ENCODE data around the gene B3GALNT2.

Gene B3GALNT2

DNA sequence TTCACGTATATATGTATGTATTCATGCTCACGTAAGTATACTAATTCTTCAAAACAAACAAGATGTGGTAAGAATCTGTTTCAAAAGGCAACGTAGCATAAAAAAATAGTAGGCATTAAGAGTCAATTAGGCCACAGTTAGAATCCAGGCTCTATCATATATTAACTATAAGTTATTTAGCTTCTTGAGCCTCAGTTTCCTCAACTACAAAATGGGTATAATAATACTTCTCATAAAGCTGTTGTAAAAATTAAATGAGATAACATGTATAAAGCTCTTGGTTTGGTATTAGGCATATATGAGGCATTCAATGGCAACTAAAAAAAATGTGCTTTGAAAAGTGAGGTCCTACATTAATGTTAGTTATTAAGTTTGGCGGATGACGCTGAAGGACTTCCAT, 9.2 kb downstream of the B3GALNT2 start:
- H3K27me3 ChIP-seq (ENCODE audit: insufficient read depth, low read length, poor library complexity, severe bottlenecking): no peaks in the 10 kb centered on the region
- no peak overlapping the region for H2AFZ ChIP-seq (ENCODE audit: low read length)
- peaks cover 21% of the 10 kb centered on the region for H3K36me3 ChIP-seq (ENCODE audit: insufficient read depth, low read length)
- H3K9me3 ChIP-seq (ENCODE audit: insufficient read depth, low read depth, low read length): no peaks in the 10 kb centered on the region
- H3K9ac ChIP-seq (ENCODE audit: low read depth, low read length, poor library complexity, severe bottlenecking): no peak overlapping the region
- peaks cover 3% of the 10 kb centered on the region for H4K20me1 ChIP-seq (ENCODE audit: insufficient read depth, low read length, poor library complexity, severe bottlenecking)
- no peak for TF ChIP-seq CTCF (conservative IDR thresholded peaks at IDR 0.05; ENCODE audit: low read length)
- TF ChIP-seq EZH2phosphoT487 (IDR thresholded peaks at IDR 0.05; ENCODE audit: borderline replicate concordance): no peak
- H3K4me3 ChIP-seq (ENCODE audit: low read length, poor library complexity, severe bottlenecking): no peak overlapping the region
- no peaks in the 10 kb centered on the region for H3F3A ChIP-seq (ENCODE audit: low read depth)
- H3K9me2 ChIP-seq (replicated peaks; ENCODE audit: low read depth, low read length): no peaks in the 10 kb centered on the region
- peaks cover 33% of the 10 kb centered on the region; the same call in 1 of the 2 replicates for H3K79me2 ChIP-seq (ENCODE audit: insufficient read depth, low read length)
- peaks cover 28% of the 10 kb centered on the region for H3K4me1 ChIP-seq (ENCODE audit: insufficient read depth, low read length, poor library complexity, severe bottlenecking)
- no peak overlapping the region for H3K4me2 ChIP-seq (ENCODE audit: low read depth, low read length, poor library complexity, severe bottlenecking)

GRCh38 chr1:235494531-235494930, 9.7 kb downstream of the B3GALNT2 start:
- no peak for TF ChIP-seq CTCF (conservative IDR thresholded peaks at IDR 0.05; ENCODE audit: low read length)
- TF ChIP-seq EZH2phosphoT487 (IDR thresholded peaks at IDR 0.05; ENCODE audit: borderline replicate concordance): no peak
- H3K4me1 ChIP-seq (ENCODE audit: insufficient read depth, low read length, poor library complexity, severe bottlenecking): peaks cover 26% of the 10 kb centered on the region
- no peaks in the 10 kb centered on the region for H3K27me3 ChIP-seq (ENCODE audit: insufficient read depth, low read length, poor library complexity, severe bottlenecking)
- H3K79me2 ChIP-seq (ENCODE audit: insufficient read depth, low read length): peaks cover 28% of the 10 kb centered on the region; the same call in 1 of the 2 replicates
- peaks cover 3% of the 10 kb centered on the region for H4K20me1 ChIP-seq (ENCODE audit: insufficient read depth, low read length, poor library complexity, severe bottlenecking)
- H2AFZ ChIP-seq (ENCODE audit: low read length): no peak overlapping the region
- peaks cover 21% of the 10 kb centered on the region for H3K36me3 ChIP-seq (ENCODE audit: insufficient read depth, low read length)
- H3K9me3 ChIP-seq (ENCODE audit: insufficient read depth, low read depth, low read length): no peaks in the 10 kb centered on the region
- H3K4me2 ChIP-seq (ENCODE audit: low read depth, low read length, poor library complexity, severe bottlenecking): no peak overlapping the region
- no peaks in the 10 kb centered on the region for H3F3A ChIP-seq (ENCODE audit: low read depth)
- no peaks in the 10 kb centered on the region for H3K9me2 ChIP-seq (replicated peaks; ENCODE audit: low read depth, low read length)
- no peak overlapping the region for H3K9ac ChIP-seq (ENCODE audit: low read depth, low read length, poor library complexity, severe bottlenecking)
- no peak overlapping the region for H3K4me3 ChIP-seq (ENCODE audit: low read length, poor library complexity, severe bottlenecking)

DNA sequence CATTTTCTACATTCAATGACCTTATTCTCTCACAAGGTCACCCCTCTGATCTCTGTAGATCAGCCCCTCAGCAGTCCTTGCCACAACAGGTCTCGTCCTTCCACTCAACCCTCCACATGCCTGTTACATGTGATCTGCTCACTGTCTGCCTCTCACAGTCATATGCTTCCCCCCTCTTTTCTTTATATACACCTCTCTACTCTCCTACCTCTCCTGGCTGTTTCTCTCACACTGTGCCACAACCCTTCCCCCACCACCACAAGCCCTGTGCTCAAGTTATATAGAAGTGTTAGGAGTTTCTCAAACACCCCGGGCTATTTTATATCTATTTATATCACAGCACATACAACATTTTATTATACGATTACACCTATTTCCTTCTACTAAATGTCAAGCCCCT, 12.6 kb downstream of the B3GALNT2 start:
- Histone ChIP-seq H3K79me2 (ENCODE audit: insufficient read depth, low read length) (peaks cover 3% of the 10 kb centered on the region; the same call in 1 of the 2 replicates), H3K4me3 (ENCODE audit: low read length, poor library complexity, severe bottlenecking) (no peak overlapping the region), H3K27me3 (ENCODE audit: insufficient read depth, low read length, poor library complexity, severe bottlenecking) (no peaks in the 10 kb centered on the region), H4K20me1 (ENCODE audit: insufficient read depth, low read length, poor library complexity, severe bottlenecking) (no peaks in the 10 kb centered on the region), H3K4me2 (ENCODE audit: low read depth, low read length, poor library complexity, severe bottlenecking) (peak overlapping the region; percentile 3), H3K9ac (ENCODE audit: low read depth, low read length, poor library complexity, severe bottlenecking) (no peak overlapping the region), H3K4me1 (ENCODE audit: insufficient read depth, low read length, poor library complexity, severe bottlenecking) (peaks cover 30% of the 10 kb centered on the region), H3K9me2 (replicated peaks; ENCODE audit: low read depth, low read length) (no peaks in the 10 kb centered on the region), H3K9me3 (ENCODE audit: insufficient read depth, low read depth, low read length) (no peaks in the 10 kb centered on the region), H3F3A (ENCODE audit: low read depth) (no peaks in the 10 kb centered on the region), H3K36me3 (ENCODE audit: insufficient read depth, low read length) (peaks cover 25% of the 10 kb centered on the region), H2AFZ (ENCODE audit: low read length) (no peak overlapping the region)
- TF ChIP-seq CTCF (conservative IDR thresholded peaks at IDR 0.05; ENCODE audit: low read length) (no peak), EZH2phosphoT487 (IDR thresholded peaks at IDR 0.05; ENCODE audit: borderline replicate concordance) (no peak)

All from Loucy (cell line).